ENCODE data around the gene MED12L.

GRCh38 chr3:151283907-151284461 lies 198.5 kb downstream of the MED12L start:
- TF ChIP-seq POLR2AphosphoS5 (IDR thresholded peaks at IDR 0.05): no peak
- no peak for TF ChIP-seq CTCF (IDR thresholded peaks at IDR 0.05)

All from upper lobe of left lung (tissue), 4 donors.